Measurements from ENCODE around the gene SNAP29.

The SNAP29 gene

DNA sequence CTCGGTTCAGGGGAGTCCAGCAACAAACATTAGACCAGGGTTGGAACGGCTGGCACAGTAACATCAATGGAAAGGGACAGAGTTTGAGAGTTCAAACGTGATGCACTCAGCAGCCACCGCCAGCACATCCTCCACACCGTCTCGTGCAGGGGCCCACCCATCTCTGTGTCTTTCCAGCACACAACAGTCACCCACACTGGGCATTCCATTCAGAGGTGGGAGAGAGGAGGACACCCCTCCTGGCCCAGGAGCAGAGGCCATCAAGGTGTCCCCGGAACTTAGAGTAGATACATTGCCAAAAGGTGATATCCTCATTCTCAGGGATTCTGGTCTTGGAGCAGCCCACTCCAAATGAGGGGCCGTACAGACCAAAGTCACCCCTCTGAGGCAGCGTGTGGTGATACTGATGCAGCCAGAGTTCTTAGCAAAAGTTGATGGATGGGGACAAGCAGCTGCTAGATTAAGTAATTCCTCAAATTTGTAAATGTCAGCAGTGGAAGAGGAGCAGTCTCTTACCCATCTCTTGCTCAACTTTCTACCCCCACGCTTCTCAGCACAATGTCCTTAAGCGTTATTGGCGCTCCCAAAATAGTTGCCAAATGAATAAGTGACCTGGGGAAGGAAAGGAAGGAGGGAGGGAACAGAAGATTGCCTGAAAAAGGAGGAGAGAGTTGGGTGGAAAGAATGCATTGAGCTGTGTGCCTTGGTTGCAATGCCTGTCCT is 5.5 kb downstream of the SNAP29 start (continued):
- TF ChIP-seq, protein P1, sequence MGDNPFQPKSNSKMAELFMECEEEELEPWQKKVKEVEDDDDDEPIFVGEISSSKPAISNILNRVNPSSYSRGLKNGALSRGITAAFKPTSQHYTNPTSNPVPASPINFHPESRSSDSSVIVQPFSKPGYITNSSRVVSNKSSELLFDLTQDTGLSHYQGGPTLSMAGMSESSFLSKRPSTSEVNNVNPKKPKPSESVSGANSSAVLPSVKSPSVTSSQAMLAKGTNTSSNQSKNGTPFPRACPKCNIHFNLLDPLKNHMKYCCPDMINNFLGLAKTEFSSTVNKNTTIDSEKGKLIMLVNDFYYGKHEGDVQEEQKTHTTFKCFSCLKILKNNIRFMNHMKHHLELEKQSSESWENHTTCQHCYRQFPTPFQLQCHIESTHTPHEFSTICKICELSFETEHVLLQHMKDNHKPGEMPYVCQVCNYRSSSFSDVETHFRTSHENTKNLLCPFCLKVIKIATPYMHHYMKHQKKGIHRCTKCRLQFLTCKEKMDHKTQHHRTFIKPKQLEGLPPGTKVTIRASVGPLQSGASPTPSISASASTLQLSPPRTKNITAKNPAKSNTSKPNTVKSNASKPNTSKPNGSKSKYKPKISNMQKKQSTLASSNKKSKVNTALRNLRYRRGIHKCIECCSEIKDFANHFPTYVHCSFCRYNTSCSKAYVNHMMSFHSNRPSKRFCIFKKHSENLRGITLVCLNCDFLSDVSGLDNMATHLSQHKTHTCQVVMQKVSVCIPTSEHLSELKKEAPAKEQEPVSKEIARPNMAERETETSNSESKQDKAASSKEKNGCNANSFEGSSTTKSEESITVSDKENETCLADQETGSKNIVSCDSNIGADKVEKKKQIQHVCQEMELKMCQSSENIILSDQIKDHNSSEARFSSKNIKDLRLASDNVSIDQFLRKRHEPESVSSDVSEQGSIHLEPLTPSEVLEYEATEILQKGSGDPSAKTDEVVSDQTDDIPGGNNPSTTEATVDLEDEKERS (tag by site-specific recombination; IDR thresholded peaks at IDR 0.05), result no peak
- TF ChIP-seq ZFP3 (tag by site-specific recombination; IDR thresholded peaks at IDR 0.05; ENCODE audit: low read depth) (no peak), ZFP37 (tag by site-specific recombination; IDR thresholded peaks at IDR 0.05) (no peak), ZNF560 (tag by site-specific recombination; IDR thresholded peaks at IDR 0.05; ENCODE audit: borderline replicate concordance) (no peak), ZFHX2 (tag by site-specific recombination; conservative IDR thresholded peaks at IDR 0.05) (no peak), HOXD13 (CRISPR knock-in tag; IDR thresholded peaks at IDR 0.05; ENCODE audit: borderline replicate concordance) (no peak), ZBTB48 (tag by site-specific recombination; IDR thresholded peaks at IDR 0.05) (no peak), ZNF473 (tag by site-specific recombination; IDR thresholded peaks at IDR 0.05) (no peak), ZNF561 (tag by site-specific recombination; IDR thresholded peaks at IDR 0.05; ENCODE audit: borderline replicate concordance) (no peak)
- TF ChIP-seq, protein P2, sequence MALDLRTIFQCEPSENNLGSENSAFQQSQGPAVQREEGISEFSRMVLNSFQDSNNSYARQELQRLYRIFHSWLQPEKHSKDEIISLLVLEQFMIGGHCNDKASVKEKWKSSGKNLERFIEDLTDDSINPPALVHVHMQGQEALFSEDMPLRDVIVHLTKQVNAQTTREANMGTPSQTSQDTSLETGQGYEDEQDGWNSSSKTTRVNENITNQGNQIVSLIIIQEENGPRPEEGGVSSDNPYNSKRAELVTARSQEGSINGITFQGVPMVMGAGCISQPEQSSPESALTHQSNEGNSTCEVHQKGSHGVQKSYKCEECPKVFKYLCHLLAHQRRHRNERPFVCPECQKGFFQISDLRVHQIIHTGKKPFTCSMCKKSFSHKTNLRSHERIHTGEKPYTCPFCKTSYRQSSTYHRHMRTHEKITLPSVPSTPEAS (tag by site-specific recombination; IDR thresholded peaks at IDR 0.05), result no peak
- TF ChIP-seq, protein P3, sequence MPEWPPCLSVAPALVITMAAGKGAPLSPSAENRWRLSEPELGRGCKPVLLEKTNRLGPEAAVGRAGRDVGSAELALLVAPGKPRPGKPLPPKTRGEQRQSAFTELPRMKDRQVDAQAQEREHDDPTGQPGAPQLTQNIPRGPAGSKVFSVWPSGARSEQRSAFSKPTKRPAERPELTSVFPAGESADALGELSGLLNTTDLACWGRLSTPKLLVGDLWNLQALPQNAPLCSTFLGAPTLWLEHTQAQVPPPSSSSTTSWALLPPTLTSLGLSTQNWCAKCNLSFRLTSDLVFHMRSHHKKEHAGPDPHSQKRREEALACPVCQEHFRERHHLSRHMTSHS (tag by site-specific recombination; IDR thresholded peaks at IDR 0.05), result no peak

DNA sequence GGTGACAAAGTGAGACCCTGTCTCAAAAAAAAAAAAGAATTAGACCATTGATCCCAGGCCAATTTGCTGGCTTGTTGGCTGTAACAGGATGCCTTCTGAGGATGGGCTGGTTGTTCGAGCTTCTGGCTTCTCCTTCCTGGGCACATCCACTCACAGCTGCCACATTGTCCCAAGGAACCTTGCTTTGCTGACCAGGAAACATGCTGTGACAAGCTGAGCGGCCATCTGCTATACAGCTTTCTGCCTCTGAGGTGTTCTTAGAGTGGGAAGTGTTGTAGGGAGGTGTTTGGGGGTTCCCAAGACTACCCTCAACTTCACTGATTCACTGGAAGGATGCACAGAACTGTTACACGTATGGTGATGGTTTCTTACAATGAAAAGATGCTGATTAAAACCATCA is 6.5 kb downstream of the SNAP29 start:
- H3K4me1 ChIP-seq (ENCODE audit: control insufficient read depth, insufficient read depth, low read length), result no peaks in the 10 kb centered on the region
- TF ChIP-seq ZNF311 (tag by site-specific recombination; IDR thresholded peaks at IDR 0.05; ENCODE audit: borderline replicate concordance) (no peak), GFI1B (tag by site-specific recombination; IDR thresholded peaks at IDR 0.05) (no peak), ZNF555 (tag by site-specific recombination; conservative IDR thresholded peaks at IDR 0.05) (no peak), GLIS1 (tag by site-specific recombination; IDR thresholded peaks at IDR 0.05) (no peak), ZNF157 (tag by site-specific recombination; IDR thresholded peaks at IDR 0.05) (no peak)
- TF ChIP-seq, protein P4, sequence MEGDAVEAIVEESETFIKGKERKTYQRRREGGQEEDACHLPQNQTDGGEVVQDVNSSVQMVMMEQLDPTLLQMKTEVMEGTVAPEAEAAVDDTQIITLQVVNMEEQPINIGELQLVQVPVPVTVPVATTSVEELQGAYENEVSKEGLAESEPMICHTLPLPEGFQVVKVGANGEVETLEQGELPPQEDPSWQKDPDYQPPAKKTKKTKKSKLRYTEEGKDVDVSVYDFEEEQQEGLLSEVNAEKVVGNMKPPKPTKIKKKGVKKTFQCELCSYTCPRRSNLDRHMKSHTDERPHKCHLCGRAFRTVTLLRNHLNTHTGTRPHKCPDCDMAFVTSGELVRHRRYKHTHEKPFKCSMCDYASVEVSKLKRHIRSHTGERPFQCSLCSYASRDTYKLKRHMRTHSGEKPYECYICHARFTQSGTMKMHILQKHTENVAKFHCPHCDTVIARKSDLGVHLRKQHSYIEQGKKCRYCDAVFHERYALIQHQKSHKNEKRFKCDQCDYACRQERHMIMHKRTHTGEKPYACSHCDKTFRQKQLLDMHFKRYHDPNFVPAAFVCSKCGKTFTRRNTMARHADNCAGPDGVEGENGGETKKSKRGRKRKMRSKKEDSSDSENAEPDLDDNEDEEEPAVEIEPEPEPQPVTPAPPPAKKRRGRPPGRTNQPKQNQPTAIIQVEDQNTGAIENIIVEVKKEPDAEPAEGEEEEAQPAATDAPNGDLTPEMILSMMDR (tag by site-specific recombination; IDR thresholded peaks at IDR 0.05), result no peak
- TF ChIP-seq, protein P2 (tag by site-specific recombination; IDR thresholded peaks at IDR 0.05), result no peak
- H3K27ac ChIP-seq (ENCODE audit: extremely low read depth, low read depth, low read length), result no peak overlapping the region
- no peak overlapping the region for H3K4me3 ChIP-seq (ENCODE audit: low read depth, low read length)
- ChIA-PET CTCF (interaction anchor here (1.0 to 4.6 kb wide), 3 partner anchors 20 to 61 kb away, joined by 4 to 31 read pairs (median 6); no protein-coding TSS in a partner anchor), POLR2A (interaction anchor here (1.9 kb wide), 1 partner anchor 117 kb away, joined by 4 read pairs; the partner anchor contains the start of gene LZTR1)
- H3K9me3 ChIP-seq (ENCODE audit: control insufficient read depth, insufficient read depth, low read depth, low read length), result no peaks in the 10 kb centered on the region
- H3K36me3 ChIP-seq (ENCODE audit: control insufficient read depth in 2 of 2, insufficient read depth in 1 of 2, low read length in 2 of 2), result peaks cover 0 to 63% of the 10 kb centered on the region in 2 experiments; a peak in 1 of 3 replicates
